B cell (primary cell): ENCODE measurements around the gene TRIO. TPM values are rescaled to one million over a fixed set of nuclear protein-coding genes. Genes with fewer than 3 reads are reported as not detected.
A peak's percentile ranks its signal among the peaks of the same experiment; 100 is the strongest.

ENCODE experiments used
- ATAC-seq: fragments of 200-7000 bp; cut with Tn5 transposase; one replicate; pipeline ENCODE4 v1.10.0; 2021; ENCODE audit warnings: low read depth, mild to moderate bottlenecking, moderate number of reproducible peaks, moderate library complexity
- CTCF ChIA-PET: fragments of 350-600 bp; sonication (Branson Sonifier 250); formaldehyde crosslinking; loops from one replicate; lab custom pipeline; 2021; ENCODE audit warnings: antibody characterized with exemption, inconsistent platforms; lab: Charles Lee
- POLR2A ChIA-PET: fragments of 350-600 bp; sonication (Branson Sonifier 250); formaldehyde crosslinking; loops from one replicate; lab custom pipeline; 2021; ENCODE audit warnings: antibody characterized with exemption; lab: Charles Lee
- DNase-seq: peaks from one replicate; pipeline ENCODE4 v3.0.0; 2013
- H2AFZ ChIP-seq: 2 replicates; pipeline ENCODE4 v1.6.1; 2012; ENCODE audit warnings: mild to moderate bottlenecking, low read depth, low read length; ENCODE audit not compliant: insufficient read depth, poor library complexity, severe bottlenecking
- H3K27ac ChIP-seq, 2 donors: 1 replicate in 1 of 2; 2 replicates in 1 of 2; pipeline ENCODE4 v1.5.1; 2012 to 2013; ENCODE audit warnings: low read length in 2 of 2, mild to moderate bottlenecking in 2 of 2, moderate library complexity in 1 of 2
- H3K27me3 ChIP-seq, 4 experiments: fragments of 200-600 bp in 1 of 4; sonication (generic) in 1 of 4; replicated peaks in 1 of 4; 1 replicate in 2 of 4; 2 replicates in 2 of 4; pipeline versions ENCODE4 v1.6.1 to v1.7.0; 2013 to 2016; ENCODE audit warnings: low read length in 3 of 4, mild to moderate bottlenecking in 2 of 4, mixed read lengths in 1 of 4, moderate library complexity in 1 of 4; ENCODE audit not compliant: insufficient read depth in 4 of 4, control insufficient read depth in 3 of 4; ENCODE audit errors: control extremely low read depth in 1 of 4
- H3K36me3 ChIP-seq, 2 experiments: replicated peaks in 1 of 2; 1 replicate in 1 of 2; 2 replicates in 1 of 2; pipeline versions ENCODE4 v1.6.1 to v1.7.1; 2013; ENCODE audit warnings: low read length in 1 of 2; ENCODE audit not compliant: insufficient read depth in 2 of 2, control insufficient read depth in 1 of 2; ENCODE audit errors: control extremely low read depth in 1 of 2, extremely low read depth in 1 of 2
- H3K4me1 ChIP-seq, 2 donors: fragments of 200-600 bp in 1 of 2; sonication (generic) in 1 of 2; 1 replicate in 1 of 2; 2 replicates in 1 of 2; pipeline versions ENCODE4 v1.5.1 to v1.6.1; 2013 to 2017; ENCODE audit warnings: low read length in 2 of 2; ENCODE audit not compliant: control insufficient read depth in 2 of 2, insufficient read depth in 2 of 2
- H3K4me2 ChIP-seq: replicated peaks from 2 replicates; pipeline ENCODE3; 2012; ENCODE audit warnings: mild to moderate bottlenecking, low read depth, low read length; ENCODE audit not compliant: poor library complexity, severe bottlenecking
- H3K4me3 ChIP-seq, 5 experiments: fragments of 200-600 bp in 1 of 5; sonication (generic) in 1 of 5; 1 replicate in 3 of 5; 2 replicates in 2 of 5; pipeline versions ENCODE4 v1.5.1 to v1.7.0; 2011 to 2016; ENCODE audit warnings: low read length in 4 of 5, mild to moderate bottlenecking in 4 of 5, low read depth in 2 of 5, control low read depth in 1 of 5, moderate library complexity in 1 of 5; ENCODE audit not compliant: insufficient read depth in 1 of 5; ENCODE audit errors: control extremely low read depth in 1 of 5, extremely low read depth in 1 of 5
- H3K79me2 ChIP-seq: fragments of 200-600 bp; sonication (generic); one replicate; pipeline ENCODE4 v1.6.0; 2016; ENCODE audit warnings: low read length; ENCODE audit not compliant: control insufficient read depth, insufficient read depth
- H3K9ac ChIP-seq: fragments of 200-600 bp; sonication (generic); 2 replicates; pipeline ENCODE4 v1.6.1; 2017; ENCODE audit warnings: mild to moderate bottlenecking, low read length, moderate library complexity
- H3K9me3 ChIP-seq, 3 donors: one replicate each; pipeline versions ENCODE4 v1.6.1 to v1.7.1; 2013; ENCODE audit warnings: low read length in 2 of 3; ENCODE audit not compliant: control insufficient read depth in 2 of 3, insufficient read depth in 1 of 3; ENCODE audit errors: control extremely low read depth in 1 of 3
- H4K20me1 ChIP-seq: 2 replicates; pipeline ENCODE4 v1.6.0; 2012; ENCODE audit warnings: mild to moderate bottlenecking, low read length; ENCODE audit not compliant: insufficient read depth, control insufficient read depth, poor library complexity, severe bottlenecking
- H3K27ac Mint-ChIP-seq: one replicate; pipeline ENCODE4 v1.8.0; 2021; ENCODE audit warnings: mixed read lengths
- H3K27me3 Mint-ChIP-seq: one replicate; pipeline ENCODE4 v1.8.0; 2021; ENCODE audit warnings: mixed read lengths
- H3K4me1 Mint-ChIP-seq: one replicate; pipeline ENCODE4 v1.8.0; 2021; ENCODE audit warnings: mixed read lengths
- H3K4me3 Mint-ChIP-seq: one replicate; pipeline ENCODE4 v1.8.0; 2021; ENCODE audit warnings: mixed read lengths
- H3K9me3 Mint-ChIP-seq: one replicate; pipeline ENCODE4 v1.8.0; 2022; ENCODE audit warnings: mixed read lengths; ENCODE audit not compliant: insufficient read depth
- EZH2 ChIP-seq: IDR thresholded peaks from 2 replicates; pipeline ENCODE4 v1.6.1; 2012; ENCODE audit warnings: borderline replicate concordance, low read depth, mild to moderate bottlenecking, moderate library complexity, low read length; ENCODE audit not compliant: insufficient read depth, poor library complexity, severe bottlenecking
- WGBS: methylation state at CpG from one replicate; pipeline ENCODE4 v1.1.5; 2013; ENCODE audit warnings: missing lambda C conversion rate; ENCODE audit not compliant: insufficient coverage; 5-methylcytosine and 5-hydroxymethylcytosine counted together
- intact Hi-C: fragments of 100-400 bp; cut with micrococcal nuclease; formaldehyde crosslinking; loops from one replicate; pipeline ENCODE4 v1.10.0; 2022
- polyA plus RNA-seq: library from polyadenylated mRNA; depleted of rRNA; stranded (reverse); fragments of >200 nt; gene quantifications from 2 replicates; pipeline ENCODE4 v1.2.3, GENCODE V29; 2012
- total RNA-seq, 2 donors: library from RNA; stranded (reverse); fragments of 120-200 nt in 1 of 2; gene quantifications; 1 replicate in 1 of 2; 2 replicates in 1 of 2; pipeline versions ENCODE4 v1.2.3 to v1.2.4, GENCODE V29; 2013 to 2022
- TF ChIP-seq, protein P1 (sequence below): fragments of 200-600 bp; IDR thresholded peaks from one replicate; pipeline ENCODE4 v1.8.0; 2022; ENCODE audit warnings: antibody characterized with exemption, mild to moderate bottlenecking

The TRIO gene
- total and polyA plus RNA-seq, 2 donors (not counting 1 experiment from before 2014, with no cell fraction given): 90.5 to 479 TPM

DNA sequence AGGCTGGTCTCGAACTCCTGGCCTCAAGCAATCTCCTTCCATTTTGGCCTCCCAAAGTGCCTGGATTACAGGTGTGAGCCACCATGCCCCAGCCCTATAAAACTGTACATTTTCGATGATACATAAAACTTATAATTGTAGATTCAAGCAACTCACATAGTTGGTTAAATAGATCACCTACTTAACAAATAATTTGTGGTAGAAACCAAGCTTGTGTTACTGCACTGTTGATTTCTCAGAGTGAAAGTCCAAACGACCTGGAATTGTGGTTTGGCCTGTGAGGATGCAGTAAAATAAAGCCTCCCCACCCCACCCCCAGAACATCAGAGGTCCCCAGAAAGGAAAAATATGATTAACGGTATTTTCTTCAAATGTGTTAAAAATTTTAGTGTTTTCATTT lies 92.7 kb downstream of the TRIO start:
- Histone ChIP-seq H3K27ac (no peak overlapping the region), H4K20me1 (peaks cover 69% of the 10 kb centered on the region), H3K9ac (no peak overlapping the region), H3K36me3 (no peaks in the 10 kb centered on the region), H3K79me2 (peaks cover 87% of the 10 kb centered on the region), H3K4me3 (no peak overlapping the region), H2AFZ (no peak overlapping the region), H3K9me3 (no peaks in the 10 kb centered on the region), H3K4me1 (peaks cover 12 to 13% of the 10 kb centered on the region in 2 donors), H3K27me3 (no peaks in the 10 kb centered on the region), H3K4me2 (no peak overlapping the region)
- intact Hi-C loops: no loop called here
- Mint-ChIP-seq H3K27me3 (no peaks in the 10 kb centered on the region), H3K9me3 (no peaks in the 10 kb centered on the region), H3K4me3 (no peak overlapping the region), H3K4me1 (peaks cover 73% of the 10 kb centered on the region), H3K27ac (no peak overlapping the region)
- ATAC-seq (no peak), DNase-seq (no peak)
- ChIA-PET POLR2A (interaction anchor here (1.0 kb wide), 1 partner anchor 15 kb away, joined by 4 read pairs; no protein-coding TSS in a partner anchor), CTCF (no interaction called here)
- TF ChIP-seq, protein P1, sequence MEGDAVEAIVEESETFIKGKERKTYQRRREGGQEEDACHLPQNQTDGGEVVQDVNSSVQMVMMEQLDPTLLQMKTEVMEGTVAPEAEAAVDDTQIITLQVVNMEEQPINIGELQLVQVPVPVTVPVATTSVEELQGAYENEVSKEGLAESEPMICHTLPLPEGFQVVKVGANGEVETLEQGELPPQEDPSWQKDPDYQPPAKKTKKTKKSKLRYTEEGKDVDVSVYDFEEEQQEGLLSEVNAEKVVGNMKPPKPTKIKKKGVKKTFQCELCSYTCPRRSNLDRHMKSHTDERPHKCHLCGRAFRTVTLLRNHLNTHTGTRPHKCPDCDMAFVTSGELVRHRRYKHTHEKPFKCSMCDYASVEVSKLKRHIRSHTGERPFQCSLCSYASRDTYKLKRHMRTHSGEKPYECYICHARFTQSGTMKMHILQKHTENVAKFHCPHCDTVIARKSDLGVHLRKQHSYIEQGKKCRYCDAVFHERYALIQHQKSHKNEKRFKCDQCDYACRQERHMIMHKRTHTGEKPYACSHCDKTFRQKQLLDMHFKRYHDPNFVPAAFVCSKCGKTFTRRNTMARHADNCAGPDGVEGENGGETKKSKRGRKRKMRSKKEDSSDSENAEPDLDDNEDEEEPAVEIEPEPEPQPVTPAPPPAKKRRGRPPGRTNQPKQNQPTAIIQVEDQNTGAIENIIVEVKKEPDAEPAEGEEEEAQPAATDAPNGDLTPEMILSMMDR: no peak
- TF ChIP-seq EZH2: no peak
- WGBS: 100% methylated on average over 1 of the region's 4 CpGs

GRCh38 chr5:14236757-14237156 lies 93.6 kb downstream of the TRIO start:
- Mint-ChIP-seq H3K4me1 (peaks cover 72% of the 10 kb centered on the region), H3K9me3 (no peaks in the 10 kb centered on the region), H3K27ac (peak overlapping the region; percentile 50), H3K4me3 (no peak overlapping the region), H3K27me3 (no peaks in the 10 kb centered on the region)
- Histone ChIP-seq H3K9me3 (no peaks in the 10 kb centered on the region), H4K20me1 (peaks cover 72% of the 10 kb centered on the region), H3K27ac (no peak overlapping the region), H3K9ac (no peak overlapping the region), H3K4me1 (peaks cover 13 to 15% of the 10 kb centered on the region in 2 donors), H2AFZ (no peak overlapping the region), H3K79me2 (peaks cover 87% of the 10 kb centered on the region), H3K4me2 (no peak overlapping the region), H3K36me3 (no peaks in the 10 kb centered on the region), H3K4me3 (no peak overlapping the region), H3K27me3 (no peaks in the 10 kb centered on the region)
- ChIA-PET POLR2A (no interaction called here), CTCF (no interaction called here)
- WGBS: 100% methylated on average over 1 of the region's 3 CpGs
- ATAC-seq (no peak), DNase-seq (no peak)
- intact Hi-C loops: no loop called here
- TF ChIP-seq, protein P1: no peak
- TF ChIP-seq EZH2: no peak
